Activated CD4-positive, alpha-beta T cell treated with anti-CD3 and anti-CD28 coated beads, Interleukin-2, amount 50 U/mL, for 1 hour (primary cell): Measurements from ENCODE around the gene NXPH3.

ENCODE experiments used
- DNase-seq: peaks from one replicate; pipeline ENCODE4 v3.0.0-alpha.2; 2020

The NXPH3 gene

GRCh38 chr17:49596613-49597244 is 21.1 kb downstream of the NXPH3 start:
- no peak for DNase-seq

- DNase-seq: no peak
Observed at GRCh38 chr17:49597436-49597835, 21.8 kb downstream of the NXPH3 start.

GRCh38 chr17:49597928-49598655 is 22.4 kb downstream of the NXPH3 start:
- no peak for DNase-seq

GRCh38 chr17:49598918-49599317 is 23.2 kb downstream of the NXPH3 start:
- no peak for DNase-seq

- DNase-seq: no peak
Observed at GRCh38 chr17:49600949-49601348, 25.3 kb downstream of the NXPH3 start.

GRCh38 chr17:49602783-49603182 is 27.1 kb downstream of the NXPH3 start:
- DNase-seq: no peak

GRCh38 chr17:49603238-49603637 is 27.6 kb downstream of the NXPH3 start:
- DNase-seq: no peak

GRCh38 chr17:49603720-49604119 is 28.0 kb downstream of the NXPH3 start:
- no peak for DNase-seq

GRCh38 chr17:49604314-49604869 is 28.7 kb downstream of the NXPH3 start:
- DNase-seq: no peak

GRCh38 chr17:49610883-49611584 is 35.4 kb downstream of the NXPH3 start:
- DNase-seq: no peak

GRCh38 chr17:49612726-49613125 is 37.1 kb downstream of the NXPH3 start:
- no peak for DNase-seq

GRCh38 chr17:49613182-49613800 is 37.6 kb downstream of the NXPH3 start:
- DNase-seq: no peak

GRCh38 chr17:49616086-49616485 is 40.4 kb downstream of the NXPH3 start:
- no peak for DNase-seq

GRCh38 chr17:49616601-49617131 is 41.0 kb downstream of the NXPH3 start:
- DNase-seq: no peak

- no peak for DNase-seq
Observed at GRCh38 chr17:49618028-49618611, 42.4 kb downstream of the NXPH3 start.

- no peak for DNase-seq
Observed at GRCh38 chr17:49621420-49621819, 45.7 kb downstream of the NXPH3 start.

- DNase-seq: no peak
Observed at GRCh38 chr17:49621946-49622529, 46.4 kb downstream of the NXPH3 start.

- no peak for DNase-seq
Observed at GRCh38 chr17:49624896-49625295, 49.2 kb downstream of the NXPH3 start.

- no peak for DNase-seq
Observed at GRCh38 chr17:49629447-49629846, 53.8 kb downstream of the NXPH3 start.

- no peak for DNase-seq
Observed at GRCh38 chr17:49630113-49630900, 54.6 kb downstream of the NXPH3 start.

GRCh38 chr17:49631496-49631895 is 55.8 kb downstream of the NXPH3 start:
- DNase-seq: no peak
